H9 (cell line): ENCODE data around the gene GSG1L. TPM values are rescaled to one million over a fixed set of nuclear protein-coding genes. Genes with fewer than 3 reads are reported as not detected.

ENCODE experiments used
- DNase-seq: peaks from one replicate; pipeline ENCODE4 v3.0.0-alpha.2; 2017
- H2AFZ ChIP-seq: one replicate; pipeline ENCODE4 v1.6.1; 2013; ENCODE audit warnings: mild to moderate bottlenecking, low read length, control low read depth, moderate library complexity
- H2AK5ac ChIP-seq: 2 replicates; pipeline ENCODE4 v1.6.1; 2013; ENCODE audit warnings: low read length, control low read depth, mixed read lengths; ENCODE audit not compliant: insufficient read length
- H2BK120ac ChIP-seq: one replicate; pipeline ENCODE4 v1.6.1; 2013; ENCODE audit warnings: low read depth, mild to moderate bottlenecking, low read length, control low read depth, inconsistent platforms; ENCODE audit not compliant: poor library complexity, severe bottlenecking
- H2BK12ac ChIP-seq: 2 replicates; pipeline ENCODE4 v1.6.1; 2013; ENCODE audit warnings: low read length, control low read depth, mixed read lengths, low read depth; ENCODE audit not compliant: insufficient read length
- H2BK15ac ChIP-seq: 2 replicates; pipeline ENCODE4 v1.6.1; 2013; ENCODE audit warnings: low read depth, low read length, control low read depth
- H2BK20ac ChIP-seq: one replicate; pipeline ENCODE4 v1.6.1; 2013; ENCODE audit warnings: low read depth, mild to moderate bottlenecking, low read length, control low read depth, inconsistent platforms; ENCODE audit not compliant: poor library complexity, severe bottlenecking
- H2BK5ac ChIP-seq: 2 replicates; pipeline ENCODE4 v1.6.1; 2013; ENCODE audit warnings: low read length, control low read depth, mixed read lengths; ENCODE audit not compliant: insufficient read length
- H3K14ac ChIP-seq: 2 replicates; pipeline ENCODE4 v1.6.1; 2013; ENCODE audit warnings: low read length, control low read depth; ENCODE audit not compliant: insufficient read depth
- H3K18ac ChIP-seq: 2 replicates; pipeline ENCODE4 v1.6.1; 2013; ENCODE audit warnings: low read depth, mild to moderate bottlenecking, mixed read lengths, low read length, control low read depth; ENCODE audit not compliant: insufficient read length
- H3K23ac ChIP-seq: 2 replicates; pipeline ENCODE4 v1.6.1; 2013; ENCODE audit warnings: low read length, control low read depth, mixed read lengths, low read depth; ENCODE audit not compliant: insufficient read length
- H3K23me2 ChIP-seq: 2 replicates; pipeline ENCODE4 v1.6.1; 2013; ENCODE audit warnings: low read depth, mild to moderate bottlenecking, mixed read lengths, low read length, control low read depth; ENCODE audit not compliant: insufficient read length, poor library complexity, severe bottlenecking
- H3K27ac ChIP-seq: 2 replicates; pipeline ENCODE4 v1.5.1; 2013; ENCODE audit warnings: low read length, control low read depth, mixed read lengths, low read depth; ENCODE audit not compliant: insufficient read length
- H3K27me3 ChIP-seq: 2 replicates; pipeline ENCODE4 v1.6.1; 2013; ENCODE audit warnings: low read length, control low read depth, inconsistent platforms; ENCODE audit not compliant: insufficient read depth
- H3K4ac ChIP-seq: 2 replicates; pipeline ENCODE4 v1.6.1; 2013; ENCODE audit warnings: low read depth, mild to moderate bottlenecking, control low read depth, inconsistent platforms, low read length, moderate library complexity
- H3K4me1 ChIP-seq: 2 replicates; pipeline ENCODE4 v1.6.1; 2013; ENCODE audit warnings: low read length, control low read depth, inconsistent platforms; ENCODE audit not compliant: insufficient read depth
- H3K4me2 ChIP-seq: 2 replicates; pipeline ENCODE4 v1.6.1; 2013; ENCODE audit warnings: low read length, control low read depth, mixed read lengths; ENCODE audit not compliant: insufficient read length, insufficient read depth
- H3K56ac ChIP-seq: 2 replicates; pipeline ENCODE4 v1.6.1; 2013; ENCODE audit warnings: low read depth, mild to moderate bottlenecking, mixed read lengths, low read length, control low read depth; ENCODE audit not compliant: insufficient read length
- H3K79me1 ChIP-seq: 2 replicates; pipeline ENCODE4 v1.6.1; 2013; ENCODE audit warnings: low read depth, mild to moderate bottlenecking, moderate library complexity, low read length, control low read depth, inconsistent platforms; ENCODE audit not compliant: insufficient read depth, poor library complexity, severe bottlenecking
- H3K79me2 ChIP-seq: 2 replicates; pipeline ENCODE4 v1.6.1; 2013; ENCODE audit warnings: low read length, control low read depth, inconsistent platforms; ENCODE audit not compliant: insufficient read depth
- H3K9ac ChIP-seq: 2 replicates; pipeline ENCODE4 v1.6.1; 2013; ENCODE audit warnings: low read length, control low read depth, mixed read lengths; ENCODE audit not compliant: insufficient read length; ENCODE audit errors: extremely low read depth
- H3K9me3 ChIP-seq: one replicate; pipeline ENCODE4 v1.6.1; 2013; ENCODE audit warnings: low read depth, low read length, inconsistent platforms; ENCODE audit not compliant: control insufficient read depth
- H3T11ph ChIP-seq: one replicate; pipeline ENCODE4 v1.6.1; 2013; ENCODE audit warnings: mild to moderate bottlenecking, low read length, control low read depth, inconsistent platforms
- H4K20me1 ChIP-seq: one replicate; pipeline ENCODE4 v1.6.1; 2013; ENCODE audit not compliant: control insufficient read depth, insufficient read length, insufficient read depth
- H4K5ac ChIP-seq: 2 replicates; pipeline ENCODE4 v1.6.1; 2013; ENCODE audit warnings: low read depth, mild to moderate bottlenecking, mixed read lengths, low read length, control low read depth; ENCODE audit not compliant: insufficient read length
- H4K8ac ChIP-seq: replicated peaks from 2 replicates; pipeline ENCODE4 v1.6.1; 2013; ENCODE audit warnings: low read length, control low read depth, mixed read lengths, low read depth; ENCODE audit not compliant: insufficient read length
- H4K91ac ChIP-seq: 2 replicates; pipeline ENCODE4 v1.6.1; 2013; ENCODE audit warnings: low read depth, mild to moderate bottlenecking, moderate library complexity, mixed read lengths, low read length, control low read depth; ENCODE audit not compliant: insufficient read length
- H3K27ac Mint-ChIP-seq, 3 experiments: 2 replicates in 2 of 3; 3 replicates in 1 of 3; pipeline ENCODE4 v1.8.0; 2020 to 2021; ENCODE audit warnings: mixed read lengths in 3 of 3, mild to moderate bottlenecking in 1 of 3, moderate library complexity in 1 of 3
- H3K27me3 Mint-ChIP-seq: 2 replicates; pipeline ENCODE4 v1.8.0; 2021; ENCODE audit warnings: low read depth, mild to moderate bottlenecking, moderate library complexity, mixed read lengths
- H3K36me3 Mint-ChIP-seq, 3 experiments: 2 replicates in 2 of 3; 3 replicates in 1 of 3; pipeline ENCODE4 v1.8.0; 2020 to 2021; ENCODE audit warnings: low read depth in 3 of 3, mixed read lengths in 3 of 3; ENCODE audit not compliant: insufficient read depth in 1 of 3
- H3K4me1 Mint-ChIP-seq, 2 experiments: 2 replicates each; pipeline ENCODE4 v1.8.0; 2020; ENCODE audit warnings: mixed read lengths in 2 of 2
- H3K4me3 Mint-ChIP-seq, 2 experiments: 2 replicates in 1 of 2; 3 replicates in 1 of 2; pipeline ENCODE4 v1.8.0; 2020 to 2021; ENCODE audit warnings: mild to moderate bottlenecking in 2 of 2, mixed read lengths in 2 of 2, moderate library complexity in 1 of 2
- H3K9me3 Mint-ChIP-seq, 2 experiments: 2 replicates in 1 of 2; 3 replicates in 1 of 2; pipeline ENCODE4 v1.8.0; 2020; ENCODE audit warnings: mild to moderate bottlenecking in 2 of 2, mixed read lengths in 2 of 2, moderate library complexity in 1 of 2
- CTCF ChIP-seq: fragments of 200-600 bp; sonication (generic); conservative IDR thresholded peaks from 3 replicates; pipeline ENCODE4 v1.8.0; 2021; ENCODE audit warnings: antibody characterized with exemption, mild to moderate bottlenecking
- WGBS: extraction: QIAGEN DNeasy Blood & Tissue Kit; methylation state at CpG from one replicate; pipeline ENCODE4 v1.1.7; 2013; ENCODE audit warnings: missing lambda C conversion rate, low lambda C conversion rate, mixed read lengths; ENCODE audit not compliant: insufficient read length; ENCODE audit errors: extremely low coverage; 5-methylcytosine and 5-hydroxymethylcytosine counted together
- total RNA-seq: library from RNA; stranded (reverse); gene quantifications from 2 replicates; pipeline ENCODE4 v1.2.1, GENCODE V29; 2021

GSG1L gene
- total RNA-seq, 1 experiment from 2014 or later = 0.35 TPM

- no peak overlapping the region for H2BK5ac ChIP-seq
- H3K79me2 ChIP-seq = no peaks in the 10 kb centered on the region
- H3T11ph ChIP-seq = no peak overlapping the region
- peaks cover 4% of the 10 kb centered on the region for H3K23me2 ChIP-seq
- H3K23ac ChIP-seq = no peak overlapping the region
- no peak overlapping the region for H2BK20ac ChIP-seq
- no peak overlapping the region for H3K4ac ChIP-seq
- H4K8ac ChIP-seq = no peak overlapping the region
- H2AFZ ChIP-seq = no peak overlapping the region
- H3K9me3 ChIP-seq = no peaks in the 10 kb centered on the region
- no peak overlapping the region for H4K91ac ChIP-seq
- H2BK12ac ChIP-seq = no peak overlapping the region
- peaks cover 11 to 13% of the 10 kb centered on the region in 2 experiments for H3K4me1 Mint-ChIP-seq
- no peak overlapping the region for H2BK120ac ChIP-seq
- H3K27ac Mint-ChIP-seq = no peak overlapping the region
- no peak overlapping the region for H4K5ac ChIP-seq
- H3K27me3 ChIP-seq = no peaks in the 10 kb centered on the region
- H2BK15ac ChIP-seq = no peak overlapping the region
- H4K20me1 ChIP-seq = peaks cover 2% of the 10 kb centered on the region
- peaks cover 2% of the 10 kb centered on the region for H3K27me3 Mint-ChIP-seq
- H3K18ac ChIP-seq = no peak overlapping the region
- DNase-seq = no peak
- TF ChIP-seq CTCF = no peak
- H2AK5ac ChIP-seq = no peak overlapping the region
- no peak overlapping the region for H3K4me2 ChIP-seq
- no peaks in the 10 kb centered on the region for H3K4me1 ChIP-seq
- no peak overlapping the region for H3K4me3 Mint-ChIP-seq
- no peaks in the 10 kb centered on the region; a peak in 1 of 5 replicates for H3K9me3 Mint-ChIP-seq
- no peaks in the 10 kb centered on the region for H3K36me3 Mint-ChIP-seq
- H3K9ac ChIP-seq = no peak overlapping the region
- no CpG with 5 or more reads among the region's 8 CpGs for WGBS
- H3K14ac ChIP-seq = no peak overlapping the region
- H3K27ac ChIP-seq = no peak overlapping the region
- no peak overlapping the region for H3K56ac ChIP-seq
- H3K79me1 ChIP-seq = no peaks in the 10 kb centered on the region
Measured at GRCh38 chr16:28087140-28087660, 23.7 kb upstream of the GSG1L start.
